ENCODE measurements around the gene GGT7. TPM values are rescaled to one million over a fixed set of nuclear protein-coding genes. Genes with fewer than 3 reads are reported as not detected.

GGT7 gene
- total RNA-seq, 4 donors from 2014 or later, result 7.4 to 38.4 (median 16.5) TPM

GRCh38 chr20:34806255-34806654, 66.4 kb downstream of the GGT7 start:
- Histone ChIP-seq H3K4me1 (no peaks in the 10 kb centered on the region), H3K27me3 (no peaks in the 10 kb centered on the region), H3K27ac (no peak overlapping the region), H3K36me3 (no peaks in the 10 kb centered on the region), H3K9me3 (no peaks in the 10 kb centered on the region), H3K4me3 (no peak overlapping the region)
- intact Hi-C loops (cut with DNase I; ENCODE audit: low total_unique reads), result no loop called here
- no peak for DNase-seq
- TF ChIP-seq POLR2A (IDR thresholded peaks at IDR 0.05) (no peak), CTCF (IDR thresholded peaks at IDR 0.05) (no peak)

GRCh38 chr20:34798871-34799270, 73.8 kb downstream of the GGT7 start:
- Histone ChIP-seq H3K4me3 (no peak overlapping the region), H3K36me3 (no peaks in the 10 kb centered on the region), H3K27ac (no peak overlapping the region), H3K27me3 (no peaks in the 10 kb centered on the region), H3K9me3 (no peaks in the 10 kb centered on the region), H3K4me1 (no peaks in the 10 kb centered on the region)
- no peak for DNase-seq
- TF ChIP-seq CTCF (IDR thresholded peaks at IDR 0.05), result no peak
- TF ChIP-seq POLR2A (IDR thresholded peaks at IDR 0.05), result no peak
- intact Hi-C loops (cut with DNase I; ENCODE audit: low total_unique reads), result no loop called here

- H3K4me3 ChIP-seq, result no peak overlapping the region
- no peaks in the 10 kb centered on the region for H3K4me1 ChIP-seq
- DNase-seq, result no peak
- intact Hi-C loops (cut with DNase I; ENCODE audit: low total_unique reads), result no loop called here
- no peaks in the 10 kb centered on the region for H3K27me3 ChIP-seq
- no peak for TF ChIP-seq POLR2A (IDR thresholded peaks at IDR 0.05)
- no peak for TF ChIP-seq CTCF (IDR thresholded peaks at IDR 0.05)
- no peaks in the 10 kb centered on the region for H3K36me3 ChIP-seq
- H3K9me3 ChIP-seq, result no peaks in the 10 kb centered on the region
- no peak overlapping the region for H3K27ac ChIP-seq
Observed at GRCh38 chr20:34798328-34798727, 74.3 kb downstream of the GGT7 start.

GRCh38 chr20:34797012-34797995, 75.4 kb downstream of the GGT7 start:
- Histone ChIP-seq H3K27me3 (no peaks in the 10 kb centered on the region), H3K4me1 (no peaks in the 10 kb centered on the region), H3K9me3 (no peaks in the 10 kb centered on the region), H3K27ac (no peak overlapping the region), H3K4me3 (no peak overlapping the region), H3K36me3 (no peaks in the 10 kb centered on the region)
- no peak for DNase-seq
- intact Hi-C loops (cut with DNase I; ENCODE audit: low total_unique reads), result no loop called here
- TF ChIP-seq POLR2A (IDR thresholded peaks at IDR 0.05) (no peak), CTCF (IDR thresholded peaks at IDR 0.05) (no peak)

Other genes with a start within 250 kb of the GGT7 start
- 10 to 100 TPM in 2 of 4 donors, 1 to 10 TPM in 2; 9.5 to 17.5 (median 12.5) TPM for gene PIGU, start 195.8 kb downstream of the GGT7 start, total RNA-seq
- 10 to 100 TPM in 1 of 4 donors, 1 to 10 TPM in 3; 1.2 to 23.2 (median 2.8) TPM for gene TP53INP2, start 168.5 kb downstream of the GGT7 start, total RNA-seq
- gene NCOA6, start 47.2 kb downstream of the GGT7 start, total RNA-seq, result 10 to 100 TPM in 2 of 4 donors, 1 to 10 TPM in 2; 3.1 to 39.2 (median 10.5) TPM
- gene ACSS2, start 3.8 kb upstream of the GGT7 start, total RNA-seq, result 100 to 1,000 TPM in 1 of 4 donors, 10 to 100 TPM in 3; 18.8 to 138 (median 48.7) TPM
- 10 to 100 TPM in 3 of 4 donors, 1 to 10 TPM in 1; 3.8 to 47.2 (median 16.5) TPM for gene GSS, start 83.0 kb upstream of the GGT7 start, total RNA-seq
- 1 to 10 TPM in 1 of 4 donors, under 1 TPM in 2, not detected in 1; 0.41 to 3.0 (median 0.51) TPM for gene MYH7B, start 83.0 kb upstream of the GGT7 start, total RNA-seq
- 10 to 100 TPM; 20.0 to 77.5 (median 49.6) TPM for gene TRPC4AP, start 220.0 kb upstream of the GGT7 start, total RNA-seq